Stimulated activated CD4-positive, alpha-beta T cell treated with anti-CD3 and anti-CD28 coated beads, Interleukin-15, amount 100 ng/mL, for 24 hours (primary cell): ENCODE measurements around the gene ZNF672.

Source experiments
- DNase-seq: peaks from one replicate; pipeline ENCODE4 v3.0.0-alpha.2; 2020

The ZNF672 gene

GRCh38 chr1:248837045-248837780 lies 811 bp upstream of the ZNF672 start:
- no peak for DNase-seq

- DNase-seq = peak; percentile 89
Observed at GRCh38 chr1:248838357-248839167, 538 bp downstream of the ZNF672 start.

- DNase-seq = no peak
Observed at GRCh38 chr1:248839168-248839555, 1.1 kb downstream of the ZNF672 start.

GRCh38 chr1:248840946-248841345 lies 2.9 kb downstream of the ZNF672 start:
- no peak for DNase-seq

- no peak for DNase-seq
Observed at GRCh38 chr1:248841702-248842395, 3.8 kb downstream of the ZNF672 start.

GRCh38 chr1:248842781-248843331 lies 4.8 kb downstream of the ZNF672 start:
- no peak for DNase-seq

GRCh38 chr1:248843687-248844086 lies 5.7 kb downstream of the ZNF672 start:
- DNase-seq = no peak

- no peak for DNase-seq
Observed at GRCh38 chr1:248844526-248844925, 6.5 kb downstream of the ZNF672 start.

GRCh38 chr1:248847181-248847955 lies 9.3 kb downstream of the ZNF672 start:
- no peak for DNase-seq

- DNase-seq = no peak
Observed at GRCh38 chr1:248847956-248848561, 10.0 kb downstream of the ZNF672 start.

GRCh38 chr1:248848602-248849001 lies 10.6 kb downstream of the ZNF672 start:
- DNase-seq = no peak

- no peak for DNase-seq
Observed at GRCh38 chr1:248849152-248849551, 11.1 kb downstream of the ZNF672 start.

- no peak for DNase-seq
Observed at GRCh38 chr1:248849637-248850036, 11.6 kb downstream of the ZNF672 start.

GRCh38 chr1:248850124-248850523 lies 12.1 kb downstream of the ZNF672 start:
- no peak for DNase-seq

GRCh38 chr1:248850536-248851251 lies 12.7 kb downstream of the ZNF672 start:
- no peak for DNase-seq

- no peak for DNase-seq
Observed at GRCh38 chr1:248851390-248851789, 13.4 kb downstream of the ZNF672 start.

- DNase-seq = no peak
Observed at GRCh38 chr1:248852481-248853405, 14.7 kb downstream of the ZNF672 start.

GRCh38 chr1:248853663-248854375 lies 15.8 kb downstream of the ZNF672 start:
- no peak for DNase-seq

GRCh38 chr1:248855580-248855979 lies 17.6 kb downstream of the ZNF672 start:
- no peak for DNase-seq

- no peak for DNase-seq
Observed at GRCh38 chr1:248856176-248856575, 18.2 kb downstream of the ZNF672 start.
